Stomach (tissue), 9 donors: ENCODE measurements around the gene GPC6. TPM values are rescaled to one million over a fixed set of nuclear protein-coding genes. Genes with fewer than 3 reads are reported as not detected.

Experiments used
- DNase-seq, 2 donors: peaks; one replicate each; pipeline versions ENCODE4 v3.0.0 to v3.0.0-alpha.2; 2013 to 2019
- H3K27ac ChIP-seq, 5 donors: fragments of 200-600 bp in 4 of 5; sonication (generic) in 4 of 5; one replicate each; pipeline ENCODE4 v1.5.1; 2013 to 2019; ENCODE audit warnings: mild to moderate bottlenecking in 1 of 5, moderate library complexity in 1 of 5
- H3K27me3 ChIP-seq, 3 donors: fragments of 200-600 bp; sonication (generic); one replicate each; pipeline ENCODE4 v1.5.1; 2017 to 2019; ENCODE audit warnings: mixed run types in 1 of 3
- H3K36me3 ChIP-seq, 4 donors: fragments of 200-600 bp; sonication (generic); 1 replicate in 3 of 4; 2 replicates in 1 of 4; pipeline ENCODE4 v1.5.1; 2016 to 2019
- H3K4me1 ChIP-seq, 4 donors: fragments of 200-600 bp; sonication (generic); one replicate each; pipeline ENCODE4 v1.5.1; 2016 to 2019
- H3K4me3 ChIP-seq, 4 donors: fragments of 200-600 bp; sonication (generic) in 3 of 4; one replicate each; pipeline ENCODE4 v1.5.1; 2016 to 2019; ENCODE audit warnings: mild to moderate bottlenecking in 1 of 4
- H3K9me3 ChIP-seq, 4 donors: fragments of 200-600 bp; sonication (generic); one replicate each; pipeline ENCODE4 v1.5.1; 2016 to 2019
- EP300 ChIP-seq: sonication (generic); formaldehyde crosslinking; IDR thresholded peaks from one replicate; pipeline ENCODE4 v1.6.1; 2017; ENCODE audit warnings: antibody characterized with exemption
- POLR2A ChIP-seq, 4 donors: fragments of 450-650 bp; IDR thresholded peaks; one replicate each; pipeline ENCODE4 v1.6.1; 2016; ENCODE audit warnings: antibody characterized with exemption in 4 of 4, control low read depth in 2 of 4, mild to moderate bottlenecking in 1 of 4, moderate library complexity in 1 of 4
- POLR2AphosphoS5 ChIP-seq, 3 donors: sonication (generic); formaldehyde crosslinking; IDR thresholded peaks; one replicate each; pipeline ENCODE4 v1.6.1; 2016; ENCODE audit warnings: antibody characterized with exemption in 3 of 3
- WGBS, 5 donors: extraction: QIAGEN DNeasy Blood & Tissue Kit in 3 of 5; methylation state at CpG; one replicate each; pipeline versions ENCODE4 v1.1.5 to v1.1.7; 2013 to 2018; 5-methylcytosine and 5-hydroxymethylcytosine counted together
- intact Hi-C: fragments of 100-400 bp; cut with DNase I; formaldehyde crosslinking; loops from one replicate; pipeline ENCODE4 v1.15.1; 2023; ENCODE audit warnings: low total_unique reads
- polyA plus RNA-seq, 3 donors: library from polyadenylated mRNA; stranded (reverse); fragments of 200-250 nt; gene quantifications; one replicate each; pipeline ENCODE4 v1.2.3, GENCODE V29; 2013
- total RNA-seq, 5 donors: library from RNA; depleted of rRNA; stranded (reverse); fragments of >200 nt; gene quantifications; one replicate each; pipeline versions ENCODE4 v1.1.0 to v1.2.3, GENCODE V29; 2014 to 2016
- TF ChIP-seq, protein P1 (sequence below), 7 experiments: fragments of 450-650 bp in 4 of 7; fragments of 200-600 bp in 3 of 7; sonication (generic) in 3 of 7; IDR thresholded peaks; one replicate each; pipeline ENCODE4 v1.5.1; 2016 to 2019; ENCODE audit warnings: antibody characterized with exemption in 7 of 7, control low read depth in 2 of 7, mild to moderate bottlenecking in 1 of 7
- donor health status: healthy with polysubstance abuse.
- donor health status: Bipolar disorder and iron deficiency.
- donor health status: healthy.

Gene GPC6
- total and polyA plus RNA-seq, 8 donors, result 0.70 to 52.7 (median 5.6) TPM

DNA sequence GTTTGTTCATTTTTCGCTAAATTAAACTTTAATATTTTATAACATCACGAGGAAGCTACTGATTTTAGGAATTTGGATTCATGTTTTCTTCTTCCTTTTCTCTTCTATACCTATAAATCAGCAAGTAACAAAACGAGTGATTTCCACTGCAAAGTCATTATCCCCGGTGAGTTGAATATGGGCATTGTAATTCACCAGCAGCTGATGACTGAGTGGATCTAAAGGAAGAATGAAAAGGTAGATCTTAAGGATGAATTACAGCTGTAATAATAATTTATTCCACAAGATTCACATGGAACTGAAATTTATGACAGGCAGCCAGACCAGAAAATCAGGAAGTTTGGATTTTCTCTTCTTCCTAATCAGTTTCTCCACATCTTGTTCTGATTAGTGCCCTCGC, 111.4 kb downstream of the GPC6 start:
- 72 to 78% (median 76%) methylated on average over 5 of the region's 5 CpGs for WGBS, 5 donors

DNA sequence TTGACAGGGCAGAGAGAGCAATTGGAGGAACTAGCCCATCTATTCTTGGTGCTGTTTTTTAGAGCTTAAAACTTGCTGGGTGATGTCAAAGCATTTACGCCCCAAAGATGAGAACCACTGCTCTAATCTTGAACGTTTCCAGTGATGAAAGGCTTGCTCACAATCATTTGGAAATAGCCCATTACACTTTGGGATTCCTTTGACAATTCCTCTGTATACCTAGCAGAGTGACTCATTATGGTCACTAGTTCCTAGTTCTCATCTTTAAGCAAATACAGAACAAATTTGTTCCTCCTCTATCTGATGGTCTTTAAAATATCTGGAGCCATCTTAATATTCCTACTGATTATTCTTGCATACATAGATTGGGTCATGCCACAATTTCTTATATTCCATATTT, 112.3 kb downstream of the GPC6 start:
- no peaks in the 10 kb centered on the region for H3K27me3 ChIP-seq

More for the DNA sequence above, 111.4 kb downstream of the GPC6 start:
- Histone ChIP-seq H3K4me1 (no peaks in the 10 kb centered on the region), H3K36me3 (no peaks in the 10 kb centered on the region), H3K27me3 (no peaks in the 10 kb centered on the region), H3K9me3 (peaks cover 0 to 5% (median 2%) of the 10 kb centered on the region in 4 donors), H3K4me3 (no peak overlapping the region), H3K27ac (no peak overlapping the region)
- no peak for DNase-seq
- no peak for TF ChIP-seq POLR2AphosphoS5 (IDR thresholded peaks at IDR 0.05)
- no peak for TF ChIP-seq EP300
- TF ChIP-seq, protein P1, sequence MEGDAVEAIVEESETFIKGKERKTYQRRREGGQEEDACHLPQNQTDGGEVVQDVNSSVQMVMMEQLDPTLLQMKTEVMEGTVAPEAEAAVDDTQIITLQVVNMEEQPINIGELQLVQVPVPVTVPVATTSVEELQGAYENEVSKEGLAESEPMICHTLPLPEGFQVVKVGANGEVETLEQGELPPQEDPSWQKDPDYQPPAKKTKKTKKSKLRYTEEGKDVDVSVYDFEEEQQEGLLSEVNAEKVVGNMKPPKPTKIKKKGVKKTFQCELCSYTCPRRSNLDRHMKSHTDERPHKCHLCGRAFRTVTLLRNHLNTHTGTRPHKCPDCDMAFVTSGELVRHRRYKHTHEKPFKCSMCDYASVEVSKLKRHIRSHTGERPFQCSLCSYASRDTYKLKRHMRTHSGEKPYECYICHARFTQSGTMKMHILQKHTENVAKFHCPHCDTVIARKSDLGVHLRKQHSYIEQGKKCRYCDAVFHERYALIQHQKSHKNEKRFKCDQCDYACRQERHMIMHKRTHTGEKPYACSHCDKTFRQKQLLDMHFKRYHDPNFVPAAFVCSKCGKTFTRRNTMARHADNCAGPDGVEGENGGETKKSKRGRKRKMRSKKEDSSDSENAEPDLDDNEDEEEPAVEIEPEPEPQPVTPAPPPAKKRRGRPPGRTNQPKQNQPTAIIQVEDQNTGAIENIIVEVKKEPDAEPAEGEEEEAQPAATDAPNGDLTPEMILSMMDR (IDR thresholded peaks at IDR 0.05), result no peak
- no peak for TF ChIP-seq POLR2A (IDR thresholded peaks at IDR 0.05)
- intact Hi-C loops, result no loop called here

DNA sequence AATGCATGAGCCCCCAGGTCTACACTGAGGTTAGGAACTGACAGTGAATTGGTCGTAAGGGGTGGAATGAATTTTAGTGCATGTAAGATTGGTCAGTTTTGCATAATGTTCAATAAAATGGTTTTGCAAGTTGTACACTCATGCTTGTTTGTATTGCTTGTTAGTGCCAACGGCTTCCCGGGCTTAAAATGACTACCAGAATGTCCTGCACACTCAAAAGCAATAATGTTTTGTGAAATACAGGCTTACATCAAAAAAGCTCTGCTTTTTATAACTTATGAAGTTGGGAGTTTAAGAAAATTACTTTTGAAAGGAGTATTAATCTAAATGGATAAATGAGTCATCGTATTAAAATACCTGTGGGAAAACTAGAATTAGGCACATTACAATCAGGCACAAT, 112.9 kb downstream of the GPC6 start:
- H3K9me3 ChIP-seq, result peaks cover 0 to 5% (median 0%) of the 10 kb centered on the region in 4 donors
- no peak for TF ChIP-seq POLR2A (IDR thresholded peaks at IDR 0.05)
- TF ChIP-seq, protein P1 (IDR thresholded peaks at IDR 0.05), result no peak
- TF ChIP-seq EP300, result no peak
- TF ChIP-seq POLR2AphosphoS5 (IDR thresholded peaks at IDR 0.05), result no peak
- H3K36me3 ChIP-seq, result no peaks in the 10 kb centered on the region
- intact Hi-C loops, result no loop called here
- no peak overlapping the region for H3K4me3 ChIP-seq
- WGBS, 5 donors, result 81 to 93% (median 86%) methylated on average over 4 of the region's 4 CpGs
- no peaks in the 10 kb centered on the region for H3K4me1 ChIP-seq
- no peaks in the 10 kb centered on the region for H3K27me3 ChIP-seq
- no peak overlapping the region for H3K27ac ChIP-seq
- DNase-seq, result no peak

More for the DNA sequence above, 112.3 kb downstream of the GPC6 start:
- intact Hi-C loops, result no loop called here
- TF ChIP-seq, protein P1 (IDR thresholded peaks at IDR 0.05), result no peak
- TF ChIP-seq POLR2AphosphoS5 (IDR thresholded peaks at IDR 0.05) (no peak), POLR2A (IDR thresholded peaks at IDR 0.05) (no peak), EP300 (no peak)
- H3K27ac ChIP-seq, result no peak overlapping the region
- H3K4me1 ChIP-seq, result no peaks in the 10 kb centered on the region
- DNase-seq, result no peak
- no peaks in the 10 kb centered on the region for H3K36me3 ChIP-seq
- peaks cover 0 to 5% (median 0%) of the 10 kb centered on the region in 4 donors for H3K9me3 ChIP-seq
- no peak overlapping the region for H3K4me3 ChIP-seq
- 59 to 82% (median 74%) methylated on average over 2 of the region's 2 CpGs for WGBS, 5 donors

DNA sequence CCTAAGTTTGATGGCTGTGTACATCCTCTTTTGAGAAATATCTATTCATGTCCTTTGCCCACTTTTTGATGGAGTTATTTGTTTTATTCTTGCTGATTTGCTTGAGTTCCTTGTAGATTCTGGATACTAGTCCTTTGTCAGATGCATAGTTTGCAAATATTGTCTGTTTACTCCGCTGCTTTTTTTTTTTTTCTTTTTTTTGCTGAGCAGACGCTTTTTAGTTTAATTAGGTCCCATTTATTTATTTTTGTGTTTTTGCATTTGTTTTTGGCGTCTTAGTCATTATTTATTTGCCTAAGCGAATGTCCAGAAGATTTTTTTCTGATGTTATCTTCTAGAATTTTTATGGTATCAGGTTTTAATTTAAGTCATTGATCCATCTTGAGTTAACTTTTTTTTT, 114.9 kb downstream of the GPC6 start:
- Histone ChIP-seq H3K27ac (no peak overlapping the region), H3K4me1 (no peaks in the 10 kb centered on the region), H3K36me3 (no peaks in the 10 kb centered on the region), H3K27me3 (no peaks in the 10 kb centered on the region), H3K4me3 (no peak overlapping the region), H3K9me3 (peaks cover 0 to 5% (median 0%) of the 10 kb centered on the region in 4 donors)
- DNase-seq, result no peak
- 76 to 89% (median 85%) methylated on average over 4 of the region's 4 CpGs for WGBS, 5 donors
- intact Hi-C loops, result no loop called here
- TF ChIP-seq POLR2AphosphoS5 (IDR thresholded peaks at IDR 0.05), result no peak
- no peak for TF ChIP-seq EP300

DNA sequence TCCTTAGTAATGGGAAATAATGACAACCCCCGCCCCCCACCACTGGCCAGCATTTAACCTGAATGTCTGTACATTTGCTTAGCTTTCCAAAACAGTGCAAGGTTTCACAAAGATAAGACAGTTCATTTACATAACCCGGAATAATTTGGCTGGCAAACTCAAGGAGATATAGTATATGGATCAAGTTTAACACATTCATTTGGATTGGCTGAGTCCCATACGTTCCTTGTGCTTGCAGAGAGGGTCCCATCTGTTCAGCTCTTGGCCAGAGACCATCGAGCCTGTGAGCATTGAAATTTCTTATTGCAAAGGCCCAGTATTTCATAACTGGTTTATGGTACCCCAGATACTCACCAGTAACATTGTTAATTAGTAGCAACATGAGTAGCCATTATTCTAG, 116.5 kb downstream of the GPC6 start:
- no peak for DNase-seq
- no peaks in the 10 kb centered on the region for H3K36me3 ChIP-seq
- peaks cover 0 to 10% (median 0%) of the 10 kb centered on the region in 4 donors for H3K9me3 ChIP-seq
- H3K27ac ChIP-seq, result no peak overlapping the region
- intact Hi-C loops, result no loop called here
- H3K4me1 ChIP-seq, result no peaks in the 10 kb centered on the region
- H3K4me3 ChIP-seq, result no peak overlapping the region
- WGBS, 5 donors, result 61 to 79% (median 63%) methylated on average over 4 of the region's 4 CpGs
- TF ChIP-seq, protein P1 (IDR thresholded peaks at IDR 0.05), result no peak
- TF ChIP-seq EP300, result no peak
- TF ChIP-seq POLR2A (IDR thresholded peaks at IDR 0.05), result no peak
- no peak for TF ChIP-seq POLR2AphosphoS5 (IDR thresholded peaks at IDR 0.05)
- no peaks in the 10 kb centered on the region for H3K27me3 ChIP-seq
